Parathyroid adenoma (tissue), 2 donors: ENCODE data around the gene ZNF273.

Experiments used
- H2AFZ ChIP-seq: fragments of 300-600 bp; sonication (generic); one replicate; pipeline ENCODE4 v1.7.0; 2017; ENCODE audit warnings: antibody characterized with exemption, mild to moderate bottlenecking
- H3K27ac ChIP-seq: fragments of 300-600 bp; sonication (generic); one replicate; pipeline ENCODE4 v1.7.0; 2017
- H3K27me3 ChIP-seq: fragments of 300-600 bp; sonication (generic); one replicate; pipeline ENCODE4 v1.7.0; 2017; ENCODE audit warnings: low read length; ENCODE audit not compliant: control insufficient read depth, insufficient read depth
- H3K36me3 ChIP-seq: fragments of 300-600 bp; sonication (generic); one replicate; pipeline ENCODE4 v1.7.0; 2017; ENCODE audit warnings: low read length; ENCODE audit not compliant: control insufficient read depth, insufficient read depth
- H3K4me1 ChIP-seq: fragments of 300-600 bp; sonication (generic); one replicate; pipeline ENCODE4 v1.7.0; 2017; ENCODE audit warnings: control low read depth
- H3K4me2 ChIP-seq: fragments of 300-600 bp; sonication (generic); one replicate; pipeline ENCODE4 v1.7.0; 2017; ENCODE audit warnings: low read length
- H3K4me3 ChIP-seq: fragments of 300-600 bp; sonication (generic); one replicate; pipeline ENCODE4 v1.7.0; 2017; ENCODE audit warnings: low read depth, low read length
- H3K79me2 ChIP-seq: fragments of 300-600 bp; sonication (generic); one replicate; pipeline ENCODE4 v1.7.0; 2017; ENCODE audit warnings: control low read depth
- H3K9ac ChIP-seq: fragments of 300-600 bp; sonication (generic); one replicate; pipeline ENCODE4 v1.7.0; 2017; ENCODE audit warnings: mild to moderate bottlenecking
- H3K9me3 ChIP-seq: fragments of 300-600 bp; sonication (generic); one replicate; pipeline ENCODE4 v1.7.0; 2017; ENCODE audit warnings: low read length; ENCODE audit not compliant: control insufficient read depth
- CTCF ChIP-seq: fragments of 300-600 bp; sonication (generic); IDR thresholded peaks from one replicate; pipeline ENCODE4 v1.7.0; 2017; ENCODE audit warnings: antibody characterized with exemption, mild to moderate bottlenecking
- donor health status: primary hyperparathyroidism.

ZNF273 gene

GRCh38 chr7:64873517-64873916 lies 29.6 kb upstream of the ZNF273 start:
- Histone ChIP-seq H3K9me3 (no peaks in the 10 kb centered on the region), H3K4me1 (no peaks in the 10 kb centered on the region), H3K27me3 (no peaks in the 10 kb centered on the region), H3K9ac (no peak overlapping the region), H2AFZ (no peak overlapping the region), H3K4me3 (no peak overlapping the region), H3K4me2 (no peak overlapping the region), H3K27ac (no peak overlapping the region), H3K79me2 (no peaks in the 10 kb centered on the region), H3K36me3 (no peaks in the 10 kb centered on the region)
- TF ChIP-seq CTCF, result no peak

GRCh38 chr7:64874114-64874513 lies 29.0 kb upstream of the ZNF273 start:
- Histone ChIP-seq H3K4me1 (no peaks in the 10 kb centered on the region), H3K27ac (no peak overlapping the region), H2AFZ (no peak overlapping the region), H3K79me2 (no peaks in the 10 kb centered on the region), H3K27me3 (no peaks in the 10 kb centered on the region), H3K4me2 (no peak overlapping the region), H3K9ac (no peak overlapping the region), H3K9me3 (no peaks in the 10 kb centered on the region), H3K4me3 (no peak overlapping the region), H3K36me3 (no peaks in the 10 kb centered on the region)
- TF ChIP-seq CTCF, result no peak

GRCh38 chr7:64874562-64875250 lies 28.4 kb upstream of the ZNF273 start:
- TF ChIP-seq CTCF, result no peak
- Histone ChIP-seq H3K27me3 (no peaks in the 10 kb centered on the region), H3K36me3 (no peaks in the 10 kb centered on the region), H3K9me3 (no peaks in the 10 kb centered on the region), H3K4me1 (no peaks in the 10 kb centered on the region), H3K27ac (no peak overlapping the region), H2AFZ (no peak overlapping the region), H3K79me2 (no peaks in the 10 kb centered on the region), H3K4me2 (no peak overlapping the region), H3K9ac (no peak overlapping the region), H3K4me3 (no peak overlapping the region)

GRCh38 chr7:64875258-64875657 lies 27.8 kb upstream of the ZNF273 start:
- H3K4me1 ChIP-seq, result no peaks in the 10 kb centered on the region
- H3K9me3 ChIP-seq, result no peaks in the 10 kb centered on the region

More at GRCh38 chr7:64875258-64875657, 27.8 kb upstream of the ZNF273 start:
- no peaks in the 10 kb centered on the region for H3K79me2 ChIP-seq
- H3K9ac ChIP-seq, result no peak overlapping the region
- no peak overlapping the region for H3K27ac ChIP-seq
- no peaks in the 10 kb centered on the region for H3K27me3 ChIP-seq
- TF ChIP-seq CTCF, result no peak
- H3K36me3 ChIP-seq, result no peaks in the 10 kb centered on the region
- no peak overlapping the region for H3K4me2 ChIP-seq
- no peak overlapping the region for H3K4me3 ChIP-seq
- no peak overlapping the region for H2AFZ ChIP-seq
